SH-SY5Y (cell line): ENCODE results near the gene BCL2A1.

Experiments
- GATA2 ChIP-seq: IDR thresholded peaks from 2 replicates; pipeline ENCODE4 v1.6.1; 2011; ENCODE audit warnings: mild to moderate bottlenecking, low read depth, low read length
- GATA3 ChIP-seq: IDR thresholded peaks from 2 replicates; pipeline ENCODE4 v1.6.1; 2011; ENCODE audit warnings: low read depth, mild to moderate bottlenecking, low read length, moderate library complexity

GRCh38 chr15:79922512-79923078, 48.4 kb downstream of the BCL2A1 start:
- TF ChIP-seq GATA2 = no peak
- no peak for TF ChIP-seq GATA3
